GM18868 (cell line): ENCODE data around the gene FKBP2.
A peak's percentile ranks its signal among the peaks of the same experiment; 100 is the strongest.

Experiments used
- ATAC-seq: cut with Tn5 transposase; IDR thresholded peaks from one replicate; pipeline ENCODE4 v1.9.1; 2021; ENCODE audit warnings: mild to moderate bottlenecking, moderate library complexity; ENCODE audit not compliant: unreplicated experiment

The FKBP2 gene

DNA sequence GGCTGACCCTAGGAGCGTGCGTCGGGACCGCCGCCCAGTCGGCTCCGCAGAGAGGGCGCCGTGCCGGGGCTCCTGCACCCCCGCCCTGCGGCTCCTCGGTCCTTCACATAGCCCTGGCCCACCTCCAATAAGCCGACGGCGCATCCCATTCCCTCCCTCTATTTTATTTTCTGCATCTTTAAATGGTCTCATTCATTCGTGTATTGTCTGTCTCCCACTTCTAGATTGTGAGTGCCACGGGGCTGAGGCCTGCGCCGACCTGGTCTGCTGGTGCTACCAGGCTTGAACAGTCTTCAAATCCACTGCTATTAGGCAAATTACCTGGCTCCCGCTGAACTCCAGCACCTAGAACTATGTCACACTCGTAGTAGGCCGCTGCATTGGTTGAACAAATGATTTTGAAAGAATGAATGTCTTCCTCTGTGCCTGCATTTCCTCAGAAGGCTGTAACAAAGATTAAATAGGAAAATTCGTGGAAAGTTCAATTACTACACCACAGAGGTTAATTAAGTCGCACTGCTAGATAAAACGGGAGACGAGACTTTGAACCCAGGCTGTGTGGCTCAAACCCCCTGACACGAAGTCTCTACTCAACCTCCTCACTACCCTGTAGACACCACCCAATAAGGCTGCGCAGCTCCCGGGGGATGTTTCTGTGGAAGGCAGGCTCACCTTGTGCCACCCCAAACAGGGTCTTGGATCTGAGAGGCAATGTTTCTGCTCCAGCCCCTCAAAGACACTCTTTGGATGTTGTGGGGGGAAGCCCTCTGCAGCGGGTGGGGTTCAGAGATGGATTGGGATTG is 7.0 kb downstream of the FKBP2 start:
- ATAC-seq: no peak

DNA sequence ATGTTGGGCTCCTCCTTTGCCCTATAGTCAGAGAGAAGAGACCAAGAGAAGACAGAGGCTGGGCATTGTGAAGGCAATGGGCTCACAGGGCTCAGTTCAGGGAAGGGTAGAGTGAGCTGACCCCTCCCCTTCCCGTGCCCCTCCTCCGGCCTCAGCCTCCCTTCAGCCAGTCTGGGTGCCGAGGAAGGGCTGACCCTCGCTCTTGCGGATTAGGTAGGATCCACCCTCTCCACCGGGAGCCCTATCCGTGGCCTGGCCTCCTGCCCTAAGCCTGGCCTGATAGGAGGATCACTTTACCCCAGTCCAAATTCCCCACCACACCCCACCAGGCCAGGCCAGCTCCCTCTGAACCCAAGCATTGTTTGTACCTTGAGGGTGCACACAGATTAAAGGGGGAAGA is 7.7 kb downstream of the FKBP2 start:
- no peak for ATAC-seq

DNA sequence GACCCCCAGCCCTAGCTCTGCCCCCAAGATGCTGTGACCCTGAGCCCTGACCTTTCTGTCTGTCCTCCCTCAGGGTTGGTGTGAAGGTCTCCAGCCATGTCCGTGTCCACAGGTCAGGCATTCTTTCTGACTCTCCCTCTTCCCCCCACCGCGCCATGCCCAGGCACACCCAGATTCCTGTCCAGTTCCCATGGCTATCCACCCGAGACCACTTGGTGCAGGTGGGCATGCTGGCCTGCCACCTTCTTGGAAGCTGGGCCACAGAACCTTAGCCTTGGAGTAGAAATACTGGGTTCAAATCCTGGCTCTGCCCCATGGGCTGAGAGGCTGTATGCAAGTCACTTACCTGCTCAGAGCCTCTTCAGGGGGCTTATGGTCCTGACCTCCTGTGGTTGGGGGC is 8.1 kb downstream of the FKBP2 start:
- ATAC-seq: no peak

DNA sequence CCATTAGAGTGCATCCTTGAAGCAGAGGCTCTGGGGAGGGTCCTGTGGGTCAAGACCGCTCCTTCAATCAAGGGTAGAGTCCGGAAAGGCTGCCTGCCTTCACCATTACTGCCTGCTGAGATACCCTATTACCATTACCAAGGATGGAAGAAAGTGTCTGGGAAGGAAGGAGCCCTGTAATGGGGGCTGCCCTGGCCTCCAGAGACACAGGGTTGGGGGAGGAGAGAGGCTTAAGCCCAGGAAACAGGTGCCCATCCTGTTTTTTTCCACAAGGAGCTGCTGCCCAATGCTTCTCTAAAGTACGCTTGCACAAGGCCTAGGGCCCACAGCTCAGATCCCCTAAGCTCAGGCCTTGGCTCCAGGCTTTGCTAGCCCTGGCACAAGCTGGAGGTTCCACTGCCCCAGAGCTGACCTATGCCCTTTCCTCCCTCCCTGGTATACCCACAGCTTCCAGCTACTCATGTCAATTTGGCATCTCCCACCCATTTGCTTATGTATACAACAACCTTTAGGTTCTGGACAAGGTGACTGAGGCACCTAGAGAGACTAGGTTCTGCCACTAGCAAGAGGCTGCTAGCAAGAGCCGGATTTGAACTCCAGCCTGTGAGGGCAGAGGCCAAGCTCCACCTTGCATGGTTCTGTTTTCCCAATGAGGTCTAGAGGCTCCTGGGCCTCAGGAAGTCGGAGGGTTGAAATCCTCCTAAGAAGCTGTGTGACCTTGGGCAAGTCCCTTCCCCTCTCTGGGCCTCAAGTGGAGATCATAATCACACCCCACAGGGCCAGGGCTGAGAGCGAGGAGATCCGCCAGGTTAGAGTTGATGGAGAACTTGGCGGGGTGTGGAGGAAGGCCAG is 8.9 kb downstream of the FKBP2 start:
- no peak for ATAC-seq

DNA sequence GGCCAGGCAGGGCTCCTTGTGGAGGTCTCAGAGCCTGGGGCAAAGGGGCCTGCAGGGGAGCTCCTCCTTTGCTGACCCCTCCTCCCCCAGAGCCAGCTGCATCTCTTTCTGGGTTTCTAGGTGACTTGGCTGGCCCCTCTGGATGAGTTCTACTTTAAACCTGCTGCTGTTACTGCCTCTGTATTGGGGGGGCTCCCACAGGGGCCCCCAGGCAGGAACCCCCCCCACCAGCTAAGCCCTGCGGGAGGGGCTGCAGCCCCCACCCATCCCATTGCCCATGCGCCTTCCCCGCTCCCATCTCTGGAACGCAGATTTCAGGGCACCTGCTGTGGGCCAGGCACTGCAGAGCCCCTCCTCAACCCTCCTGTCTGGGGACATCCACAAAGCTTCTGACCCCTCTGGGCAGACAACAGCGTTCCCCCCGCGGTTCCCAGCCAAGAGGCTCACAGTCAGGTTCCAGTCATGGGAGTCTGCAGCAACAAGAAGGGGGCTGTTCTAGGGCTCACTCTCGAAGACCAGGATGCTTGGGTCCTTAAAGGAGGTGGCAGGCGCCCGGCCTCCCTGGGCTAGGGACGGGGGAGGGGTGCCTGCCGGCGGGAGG is 9.6 kb downstream of the FKBP2 start:
- ATAC-seq: no peak

DNA sequence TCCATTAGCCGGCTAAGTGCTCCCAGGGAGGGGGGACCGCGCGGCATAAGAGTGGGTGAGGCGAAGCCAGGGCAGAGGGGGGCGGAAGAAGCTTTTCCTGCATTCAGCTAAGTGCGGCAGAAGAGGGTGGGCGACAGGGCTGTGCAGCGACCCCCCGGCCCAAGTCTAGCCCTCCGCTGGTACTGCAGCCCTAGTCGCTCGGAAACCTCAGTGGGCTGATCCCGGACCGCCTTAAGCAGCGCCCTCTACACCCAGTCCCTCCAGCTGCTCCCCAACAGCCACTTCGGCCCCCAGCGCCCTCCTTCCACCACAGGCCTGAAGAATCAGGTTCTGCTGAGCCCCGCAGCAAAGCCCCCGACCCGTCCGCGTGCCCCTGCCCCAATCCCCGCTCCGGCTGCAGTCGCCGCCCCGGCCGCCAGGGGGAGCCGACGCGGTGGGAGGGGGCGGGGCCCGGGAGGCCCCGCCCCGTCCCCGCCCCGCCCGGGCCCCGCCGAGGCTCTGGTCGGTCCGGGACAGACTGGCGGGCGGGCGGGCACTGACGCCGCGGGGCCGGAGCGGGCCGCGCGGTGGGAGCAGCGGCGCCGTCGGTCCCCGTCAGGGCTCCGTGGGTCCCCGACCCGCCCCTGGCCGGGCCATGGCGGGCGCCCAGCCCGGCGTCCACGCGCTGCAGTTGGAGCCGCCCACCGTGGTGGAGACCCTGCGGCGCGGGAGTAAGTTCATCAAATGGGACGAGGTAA is 10.3 kb downstream of the FKBP2 start, which contains the start of gene PLCB3:
Gene PLCB3, plus strand, starts transcription at position 515 of the 737 bp plus-strand sequence. Its CDS starts 120 bp downstream, at position 635.
- peak; percentile 52 for ATAC-seq

DNA sequence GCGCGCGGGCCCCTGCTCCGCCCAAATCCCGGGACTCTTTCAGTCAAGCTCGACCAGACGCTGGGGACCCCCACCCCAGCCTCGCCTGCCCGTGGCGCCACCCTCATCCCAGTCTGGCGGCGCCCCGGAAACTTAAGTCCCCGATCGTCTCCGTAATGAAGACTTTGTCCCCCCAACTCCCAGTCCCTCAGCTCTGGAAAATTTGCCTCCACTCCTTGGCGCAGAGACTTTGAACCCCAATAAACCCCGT is 10.8 kb downstream of the FKBP2 start:
- ATAC-seq: no peak

DNA sequence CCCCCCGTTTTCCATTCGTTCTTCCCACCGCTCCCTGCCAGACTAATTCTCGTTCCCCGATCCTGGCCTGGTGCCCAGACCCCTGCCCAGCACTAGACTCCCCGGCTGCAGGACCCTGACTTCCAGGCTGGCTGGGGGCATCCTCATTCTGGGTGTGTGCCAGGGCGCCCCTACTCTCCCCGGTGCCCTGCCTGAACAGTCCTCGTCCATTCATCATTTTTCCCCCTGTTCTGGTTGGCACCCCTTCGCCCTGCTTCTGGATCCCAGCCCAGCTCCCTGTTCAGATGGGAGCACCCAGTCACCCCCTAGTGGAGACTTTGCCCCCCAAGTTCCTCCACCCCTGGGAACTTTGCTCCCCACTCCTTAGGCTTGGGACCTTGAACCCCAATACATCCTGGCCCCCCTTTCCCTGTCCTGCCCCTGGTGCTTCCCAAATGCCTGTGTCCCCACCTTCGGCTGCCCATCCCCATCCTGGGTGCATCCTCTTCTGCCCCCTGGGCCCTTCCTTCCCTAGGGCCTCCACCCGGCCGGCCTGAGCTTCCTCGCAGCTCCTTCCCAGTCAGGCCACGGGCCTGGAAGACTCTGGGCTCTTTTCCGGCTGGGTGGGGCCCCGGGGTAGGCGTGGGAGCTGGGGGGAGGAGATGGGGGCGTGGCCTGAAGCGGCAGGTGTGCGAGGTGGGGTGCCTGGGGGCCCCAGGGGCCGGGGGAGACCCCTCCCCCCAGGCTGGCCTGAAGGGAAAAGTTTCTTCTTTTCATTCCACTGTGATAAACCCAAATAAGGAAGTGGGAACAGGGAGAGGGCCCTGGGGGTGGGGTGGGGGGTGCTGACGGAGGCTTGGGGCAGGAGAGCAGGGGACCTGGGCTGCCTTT is 11.3 kb downstream of the FKBP2 start:
- ATAC-seq: no peak

DNA sequence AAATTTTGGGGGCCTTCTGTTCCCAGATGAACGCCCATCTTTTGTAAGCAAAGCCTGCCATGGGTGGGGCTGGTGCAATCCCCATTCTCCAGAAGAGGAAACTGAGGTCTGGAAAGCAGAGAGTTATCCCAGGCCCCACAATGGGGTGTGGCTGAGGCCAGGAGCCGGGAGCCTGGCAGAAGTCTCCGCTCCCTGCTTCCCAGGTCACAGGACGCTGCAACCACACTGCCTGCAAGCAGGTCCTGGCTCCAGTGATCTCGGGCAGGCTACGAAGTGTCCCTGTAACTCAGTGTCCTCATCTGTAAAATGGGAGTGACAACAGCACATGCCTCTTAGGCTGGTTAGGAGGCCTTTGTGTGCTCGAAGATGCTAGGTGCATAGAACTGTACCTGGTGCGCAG is 12.1 kb downstream of the FKBP2 start:
- no peak for ATAC-seq

DNA sequence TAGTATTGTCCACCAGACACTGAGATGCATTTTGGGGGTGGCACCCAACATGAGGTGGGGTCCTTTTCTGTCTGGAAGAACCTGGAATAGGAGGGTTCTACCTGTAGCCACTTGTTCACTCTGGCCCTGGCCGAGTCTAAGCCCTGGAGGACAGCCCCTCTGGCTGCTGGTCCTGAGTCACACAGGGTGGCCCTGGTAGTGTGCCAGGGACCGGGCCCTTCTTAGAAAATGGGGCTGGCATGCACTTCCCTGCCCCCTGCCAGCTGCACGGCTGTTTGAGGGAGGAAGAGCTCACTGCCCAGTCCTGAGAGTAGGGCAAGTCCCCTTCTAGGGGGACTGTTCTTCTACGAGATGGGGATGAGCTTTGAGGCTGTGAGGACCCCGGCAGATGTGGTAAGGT is 12.6 kb downstream of the FKBP2 start:
- no peak for ATAC-seq

DNA sequence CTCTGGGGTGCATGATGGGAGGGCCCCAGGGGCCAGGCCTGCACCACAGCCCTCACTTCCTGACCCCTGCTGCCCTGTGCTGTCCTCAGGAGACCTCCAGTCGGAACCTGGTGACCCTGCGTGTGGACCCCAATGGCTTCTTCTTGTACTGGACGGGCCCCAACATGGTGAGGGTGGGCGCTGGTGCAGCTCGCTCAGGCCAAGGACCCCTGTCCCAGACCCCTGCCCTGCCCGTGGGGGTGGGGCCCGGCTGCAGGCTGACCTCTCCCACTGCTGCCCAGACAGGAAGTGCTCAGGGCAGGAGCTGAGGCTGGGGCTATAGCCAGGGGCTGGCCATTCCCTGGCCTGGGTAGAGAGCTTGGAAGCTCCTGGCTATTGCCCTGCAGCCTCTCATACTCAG is 13.4 kb downstream of the FKBP2 start:
- no peak for ATAC-seq

DNA sequence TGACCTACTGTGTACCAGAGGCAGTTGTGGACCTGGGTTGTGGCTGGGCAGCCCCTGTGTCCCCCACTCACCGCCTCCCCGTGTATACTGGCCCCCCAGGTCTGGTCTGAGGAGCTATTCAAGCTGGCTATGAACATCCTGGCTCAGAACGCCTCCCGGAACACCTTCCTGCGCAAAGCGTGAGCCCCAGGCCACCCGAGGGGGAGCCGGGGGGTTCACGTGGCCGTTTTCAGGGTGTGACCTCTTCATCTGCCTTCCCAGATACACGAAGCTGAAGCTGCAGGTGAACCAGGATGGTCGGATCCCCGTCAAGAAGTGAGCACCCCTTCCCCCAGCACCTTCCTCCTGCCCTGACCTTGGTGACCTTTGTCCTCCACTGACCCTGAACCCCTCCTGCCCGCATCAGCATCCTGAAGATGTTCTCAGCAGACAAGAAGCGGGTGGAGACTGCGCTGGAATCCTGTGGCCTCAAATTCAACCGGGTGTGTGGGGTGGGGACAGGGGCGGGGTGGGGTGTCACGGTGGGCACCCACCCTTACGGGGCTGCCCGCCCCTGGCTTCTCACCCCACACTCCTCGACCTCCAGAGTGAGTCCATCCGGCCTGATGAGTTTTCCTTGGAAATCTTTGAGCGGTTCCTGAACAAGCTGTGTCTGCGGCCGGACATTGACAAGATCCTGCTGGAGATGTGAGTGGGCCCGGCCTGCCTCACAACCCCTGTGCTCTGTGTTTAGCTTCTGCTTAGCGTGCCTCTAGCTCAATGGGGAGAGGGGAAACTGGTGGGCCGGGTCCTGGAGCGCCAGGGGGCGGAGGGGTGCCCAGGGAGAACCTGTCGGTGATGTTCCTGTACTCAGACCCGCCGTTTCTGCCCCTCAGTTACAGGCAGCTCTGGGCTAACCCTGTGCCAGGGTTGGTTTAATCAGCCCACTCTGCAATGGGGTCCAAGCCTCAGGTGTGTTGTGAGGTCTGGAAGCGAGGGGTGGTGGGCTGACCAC is 14.5 kb downstream of the FKBP2 start:
- no peak for ATAC-seq

DNA sequence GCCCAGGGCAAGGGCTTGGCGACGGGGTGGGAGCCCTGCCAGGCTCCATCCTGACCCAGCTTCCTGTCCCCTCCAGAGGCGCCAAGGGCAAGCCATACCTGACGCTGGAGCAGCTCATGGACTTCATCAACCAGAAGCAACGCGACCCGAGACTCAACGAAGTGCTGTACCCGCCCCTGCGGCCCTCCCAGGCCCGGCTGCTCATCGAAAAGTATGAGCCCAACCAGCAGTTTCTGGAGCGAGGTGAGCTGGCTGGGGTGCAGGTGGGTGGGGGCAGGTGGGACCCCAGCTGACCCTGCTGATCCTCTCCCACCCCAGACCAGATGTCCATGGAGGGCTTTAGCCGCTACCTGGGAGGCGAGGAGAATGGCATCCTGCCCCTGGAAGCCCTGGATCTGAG is 15.4 kb downstream of the FKBP2 start:
- ATAC-seq: no peak

DNA sequence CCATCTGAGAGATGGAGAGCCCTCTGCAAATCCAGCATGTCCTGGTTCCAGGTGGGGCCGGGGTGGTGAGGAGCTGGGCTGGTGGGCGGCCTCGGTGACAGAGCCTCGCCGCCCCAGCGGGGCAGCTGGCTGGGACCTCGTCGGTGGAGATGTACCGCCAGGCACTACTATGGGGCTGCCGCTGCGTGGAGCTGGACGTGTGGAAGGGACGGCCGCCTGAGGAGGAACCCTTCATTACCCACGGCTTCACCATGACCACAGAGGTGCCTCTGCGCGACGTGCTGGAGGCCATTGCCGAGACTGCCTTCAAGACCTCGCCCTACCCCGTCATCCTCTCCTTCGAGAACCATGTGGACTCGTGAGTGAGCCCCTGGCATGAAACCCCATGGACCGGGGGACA is 17.5 kb downstream of the FKBP2 start:
- ATAC-seq: no peak

DNA sequence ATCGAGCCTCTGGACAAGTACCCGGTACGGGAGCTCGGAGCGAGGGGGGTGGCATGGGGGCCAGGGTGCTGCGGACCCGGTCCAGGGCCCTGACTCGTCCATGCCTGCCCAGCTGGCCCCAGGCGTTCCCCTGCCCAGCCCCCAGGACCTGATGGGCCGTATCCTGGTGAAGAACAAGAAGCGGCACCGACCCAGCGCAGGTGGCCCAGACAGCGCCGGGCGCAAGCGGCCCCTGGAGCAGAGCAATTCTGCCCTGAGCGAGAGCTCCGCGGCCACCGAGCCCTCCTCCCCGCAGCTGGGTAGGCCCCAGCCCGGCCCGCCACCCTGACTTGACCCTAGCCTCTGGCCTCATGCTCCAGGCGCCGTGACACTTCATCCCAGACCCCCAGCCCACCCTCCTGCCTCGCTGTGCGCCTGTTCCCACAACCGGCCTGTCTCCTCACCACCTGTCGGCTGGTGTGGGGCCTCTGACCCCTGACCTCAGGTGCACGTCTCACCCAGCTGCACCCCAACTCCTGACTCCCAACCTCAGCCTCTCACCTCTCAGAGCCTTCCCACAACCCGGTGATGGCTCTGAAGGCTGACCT is 18.1 kb downstream of the FKBP2 start:
- no peak for ATAC-seq

DNA sequence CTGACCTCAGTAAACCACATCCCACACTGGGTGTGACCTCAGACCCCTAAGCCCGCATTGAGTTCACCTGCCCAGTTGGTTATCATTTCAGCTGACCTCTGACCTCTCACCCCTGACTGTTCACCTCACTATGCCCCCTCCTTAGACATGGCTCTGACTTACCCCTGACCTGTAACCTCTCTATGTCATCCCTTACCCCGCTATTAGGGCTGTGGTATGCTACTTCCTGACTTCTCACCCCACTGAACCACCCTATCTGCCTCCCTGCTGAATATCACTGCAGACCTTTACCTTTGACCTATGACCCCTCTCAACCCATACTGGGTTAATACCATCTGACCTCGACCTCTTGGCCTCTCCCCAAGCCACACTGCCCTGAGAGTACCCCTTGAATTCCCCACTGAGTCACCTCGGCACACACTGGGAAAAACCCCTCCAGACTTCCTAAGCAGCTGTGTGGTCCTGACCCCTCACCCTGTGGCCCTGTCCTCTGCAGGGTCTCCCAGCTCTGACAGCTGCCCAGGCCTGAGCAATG is 18.7 kb downstream of the FKBP2 start:
- no peak for ATAC-seq

DNA sequence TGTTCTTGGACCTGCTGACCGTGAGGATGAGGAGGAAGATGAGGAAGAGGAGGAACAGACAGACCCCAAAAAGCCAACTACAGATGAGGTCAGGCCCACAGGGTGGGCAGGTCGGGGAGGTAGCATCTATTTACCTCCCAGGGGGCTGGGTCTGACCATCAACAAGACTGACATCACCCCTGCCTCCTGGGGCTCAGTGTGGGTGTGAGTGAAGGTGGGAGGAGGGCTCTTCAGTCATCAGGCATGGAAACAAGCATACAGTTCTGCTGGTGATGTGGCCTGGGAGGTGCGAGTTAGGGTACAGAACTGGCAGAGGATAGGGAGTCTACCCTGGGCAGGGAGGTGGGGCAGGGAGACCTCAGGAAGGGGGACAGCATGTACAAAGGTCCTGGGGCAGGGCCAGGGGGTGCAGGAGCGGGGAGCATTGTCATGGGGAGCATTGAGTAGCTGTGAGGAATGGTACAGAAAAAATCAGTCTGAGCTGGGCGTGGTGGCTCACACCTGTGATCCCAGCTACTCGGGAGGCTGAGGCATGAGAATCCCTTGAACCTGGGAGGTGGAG is 19.3 kb downstream of the FKBP2 start:
- ATAC-seq: no peak

DNA sequence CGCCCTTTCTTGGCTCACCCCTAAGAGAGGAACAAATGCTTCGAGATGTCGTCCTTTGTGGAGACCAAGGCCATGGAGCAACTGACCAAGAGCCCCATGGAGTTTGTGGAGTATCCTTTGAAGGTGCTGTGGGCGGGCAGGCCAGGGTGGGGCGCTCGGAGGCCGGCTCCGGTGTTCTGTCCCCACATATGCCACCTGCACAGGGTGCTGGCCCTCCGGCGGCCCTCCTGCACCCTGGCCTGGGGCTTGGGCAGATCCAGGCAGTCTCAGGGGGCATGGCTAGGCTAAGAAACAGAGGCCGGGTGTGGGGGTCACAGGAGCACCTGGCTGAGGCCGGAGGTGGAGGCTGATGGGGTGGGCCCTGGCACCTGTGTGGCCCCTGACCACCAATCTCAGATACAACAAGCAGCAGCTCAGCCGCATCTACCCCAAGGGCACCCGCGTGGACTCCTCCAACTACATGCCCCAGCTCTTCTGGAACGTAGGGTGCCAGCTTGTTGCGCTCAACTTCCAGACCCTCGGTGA is 20.7 kb downstream of the FKBP2 start:
- no peak for ATAC-seq
